C4-2B (cell line): ENCODE measurements around the gene OSGIN1.

Experiments used
- H3K27ac ChIP-seq: fragments of 450-650 bp; 2 replicates; pipeline ENCODE4 v1.5.1; 2017
- CTCF ChIP-seq: fragments of 450-650 bp; conservative IDR thresholded peaks from 2 replicates; pipeline ENCODE4 v1.5.1; 2017; ENCODE audit warnings: mild to moderate bottlenecking
- ZFX ChIP-seq: fragments of 450-650 bp; IDR thresholded peaks from 2 replicates; pipeline ENCODE4 v1.6.1; 2017

Gene OSGIN1

GRCh38 chr16:83934684-83934977 is 18.4 kb upstream of the OSGIN1 start:
- no peak overlapping the region for H3K27ac ChIP-seq
- TF ChIP-seq ZFX (no peak), CTCF (no peak)

GRCh38 chr16:83935005-83935857 is 17.8 kb upstream of the OSGIN1 start:
- TF ChIP-seq ZFX (no peak), CTCF (no peak)
- H3K27ac ChIP-seq, result no peak overlapping the region

- no peak for TF ChIP-seq CTCF
- TF ChIP-seq ZFX, result no peak
- no peak overlapping the region for H3K27ac ChIP-seq
Measured at GRCh38 chr16:83935858-83936255, 17.2 kb upstream of the OSGIN1 start.

GRCh38 chr16:83936581-83937165 is 16.4 kb upstream of the OSGIN1 start:
- TF ChIP-seq CTCF (no peak), ZFX (no peak)
- no peak overlapping the region for H3K27ac ChIP-seq

- H3K27ac ChIP-seq, result no peak overlapping the region
- no peak for TF ChIP-seq CTCF
- no peak for TF ChIP-seq ZFX
Measured at GRCh38 chr16:83937267-83937666, 15.8 kb upstream of the OSGIN1 start.

GRCh38 chr16:83937922-83938885 is 14.8 kb upstream of the OSGIN1 start:
- TF ChIP-seq CTCF (no peak), ZFX (no peak)
- no peak overlapping the region for H3K27ac ChIP-seq
